NT2/D1 (cell line): ENCODE results near the gene RAB28.

Source experiments
- SUZ12 ChIP-seq: IDR thresholded peaks from 2 replicates; pipeline ENCODE4 v1.6.1; 2011; ENCODE audit not compliant: insufficient read length, insufficient read depth; ENCODE audit errors: extremely low read depth
- YY1 ChIP-seq: IDR thresholded peaks from 2 replicates; pipeline ENCODE4 v1.6.1; 2011; ENCODE audit not compliant: insufficient read length, insufficient read depth

- no peak for TF ChIP-seq YY1
- no peak for TF ChIP-seq SUZ12
These were observed 888 bp downstream of the RAB28 start for GRCh38 chr4:13483136-13483767.
